ENCODE measurements around the gene TNNT3. TPM values are rescaled to one million over a fixed set of nuclear protein-coding genes. Genes with fewer than 3 reads are reported as not detected.

The TNNT3 gene
- total RNA-seq, 1 donor from 2014 or later: not detected

DNA sequence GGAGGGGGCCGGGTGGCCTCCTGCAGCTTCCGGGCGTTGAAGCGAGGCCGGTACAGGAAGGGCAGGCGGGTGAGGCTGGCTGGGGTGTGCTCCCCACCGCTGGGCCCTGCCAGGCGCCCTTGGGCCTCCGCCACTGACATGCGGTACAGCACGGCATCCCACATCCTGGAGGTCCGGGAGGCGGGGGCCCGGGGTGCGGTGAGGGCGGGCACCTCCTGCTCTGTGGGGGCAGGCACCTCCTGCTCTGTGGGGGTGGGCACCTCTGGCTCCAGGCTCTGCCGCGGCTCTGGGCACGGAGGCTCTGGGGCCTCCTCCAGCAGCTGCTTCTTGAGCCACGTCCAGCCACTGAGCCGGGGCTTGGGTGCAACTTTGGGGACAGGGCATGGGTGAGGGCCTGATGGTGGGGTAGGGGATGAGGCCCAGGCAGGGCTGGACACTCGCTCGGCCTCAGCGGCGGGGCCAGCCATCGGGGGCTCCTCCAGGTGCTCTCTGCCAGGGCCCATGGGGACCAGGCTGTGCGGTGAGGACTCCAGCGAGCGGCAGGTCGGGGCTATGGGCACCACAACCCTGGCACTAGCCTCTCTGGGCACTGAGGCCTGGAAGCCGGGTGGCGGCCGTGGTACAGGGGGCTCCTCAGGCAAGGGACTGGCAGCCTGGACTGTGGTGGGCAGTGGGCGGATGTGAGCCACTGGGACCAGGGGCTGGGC lies 30.1 kb upstream of the TNNT3 start:
- Mint-ChIP-seq H3K4me3 (ENCODE audit: low read depth) (no peak overlapping the region), H3K9me3 (ENCODE audit: low read depth) (no peaks in the 10 kb centered on the region), H3K36me3 (ENCODE audit: insufficient read depth) (no peaks in the 10 kb centered on the region), H3K27me3 (peaks cover 20% of the 10 kb centered on the region), H3K4me1 (ENCODE audit: low read depth) (no peaks in the 10 kb centered on the region), H3K27ac (no peak overlapping the region)
- no peak for DNase-seq (ENCODE audit: low spot score, unreplicated experiment)
- TF ChIP-seq, protein P1, sequence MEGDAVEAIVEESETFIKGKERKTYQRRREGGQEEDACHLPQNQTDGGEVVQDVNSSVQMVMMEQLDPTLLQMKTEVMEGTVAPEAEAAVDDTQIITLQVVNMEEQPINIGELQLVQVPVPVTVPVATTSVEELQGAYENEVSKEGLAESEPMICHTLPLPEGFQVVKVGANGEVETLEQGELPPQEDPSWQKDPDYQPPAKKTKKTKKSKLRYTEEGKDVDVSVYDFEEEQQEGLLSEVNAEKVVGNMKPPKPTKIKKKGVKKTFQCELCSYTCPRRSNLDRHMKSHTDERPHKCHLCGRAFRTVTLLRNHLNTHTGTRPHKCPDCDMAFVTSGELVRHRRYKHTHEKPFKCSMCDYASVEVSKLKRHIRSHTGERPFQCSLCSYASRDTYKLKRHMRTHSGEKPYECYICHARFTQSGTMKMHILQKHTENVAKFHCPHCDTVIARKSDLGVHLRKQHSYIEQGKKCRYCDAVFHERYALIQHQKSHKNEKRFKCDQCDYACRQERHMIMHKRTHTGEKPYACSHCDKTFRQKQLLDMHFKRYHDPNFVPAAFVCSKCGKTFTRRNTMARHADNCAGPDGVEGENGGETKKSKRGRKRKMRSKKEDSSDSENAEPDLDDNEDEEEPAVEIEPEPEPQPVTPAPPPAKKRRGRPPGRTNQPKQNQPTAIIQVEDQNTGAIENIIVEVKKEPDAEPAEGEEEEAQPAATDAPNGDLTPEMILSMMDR (IDR thresholded peaks at IDR 0.05; ENCODE audit: unreplicated experiment): no peak

DNA sequence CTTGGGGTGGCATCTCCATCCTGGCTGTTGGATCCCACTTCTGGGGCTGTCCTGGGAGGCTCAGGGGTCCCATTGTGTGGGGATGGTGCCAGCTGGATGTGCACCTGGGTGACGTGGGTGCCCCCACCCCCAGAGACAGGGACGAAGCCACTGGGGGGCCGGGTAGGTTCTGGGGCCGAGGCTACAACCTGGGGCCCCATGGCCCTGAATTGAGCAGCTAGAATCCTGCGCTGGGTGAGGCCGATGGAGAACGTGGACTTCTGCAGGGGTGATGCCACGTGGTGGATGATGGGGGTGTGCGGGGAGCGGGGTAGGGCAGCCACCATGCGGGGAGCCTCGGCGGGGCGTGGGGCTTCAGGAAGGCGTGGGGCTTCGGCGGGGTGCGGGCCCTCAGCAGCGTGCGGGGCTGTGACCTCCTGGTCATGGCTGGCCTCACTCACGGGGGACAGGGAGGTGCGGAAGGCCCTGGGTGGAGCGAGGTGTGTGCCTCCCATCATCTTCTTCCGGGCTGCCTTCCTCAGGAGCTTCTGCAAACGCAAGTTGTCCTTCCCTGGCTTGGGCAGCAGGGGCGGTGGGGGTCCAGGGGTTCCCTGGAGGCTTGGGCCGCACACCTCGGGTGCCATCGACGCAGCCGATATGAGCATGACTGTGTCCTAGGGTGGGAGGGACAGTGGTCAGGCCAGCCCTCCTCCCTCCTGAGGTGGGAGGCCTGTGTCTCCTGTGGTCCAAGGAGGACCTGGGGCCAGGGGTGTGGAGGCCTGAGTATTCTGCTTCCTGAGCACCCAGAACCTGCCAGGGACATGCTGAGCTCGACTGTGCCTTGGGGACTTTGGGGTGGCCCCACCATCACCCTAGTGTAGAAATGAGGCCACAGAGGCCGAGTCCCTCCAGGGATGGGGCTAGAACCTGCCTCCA lies 29.3 kb upstream of the TNNT3 start:
- TF ChIP-seq, protein P1 (IDR thresholded peaks at IDR 0.05; ENCODE audit: unreplicated experiment): no peak
- H3K36me3 Mint-ChIP-seq (ENCODE audit: insufficient read depth): no peaks in the 10 kb centered on the region
- H3K9me3 Mint-ChIP-seq (ENCODE audit: low read depth): no peaks in the 10 kb centered on the region
- no peak overlapping the region for H3K27ac Mint-ChIP-seq
- no peaks in the 10 kb centered on the region for H3K4me1 Mint-ChIP-seq (ENCODE audit: low read depth)
- no peak for DNase-seq (ENCODE audit: low spot score, unreplicated experiment)
- no peak overlapping the region for H3K4me3 Mint-ChIP-seq (ENCODE audit: low read depth)
- H3K27me3 Mint-ChIP-seq: peaks cover 20% of the 10 kb centered on the region

DNA sequence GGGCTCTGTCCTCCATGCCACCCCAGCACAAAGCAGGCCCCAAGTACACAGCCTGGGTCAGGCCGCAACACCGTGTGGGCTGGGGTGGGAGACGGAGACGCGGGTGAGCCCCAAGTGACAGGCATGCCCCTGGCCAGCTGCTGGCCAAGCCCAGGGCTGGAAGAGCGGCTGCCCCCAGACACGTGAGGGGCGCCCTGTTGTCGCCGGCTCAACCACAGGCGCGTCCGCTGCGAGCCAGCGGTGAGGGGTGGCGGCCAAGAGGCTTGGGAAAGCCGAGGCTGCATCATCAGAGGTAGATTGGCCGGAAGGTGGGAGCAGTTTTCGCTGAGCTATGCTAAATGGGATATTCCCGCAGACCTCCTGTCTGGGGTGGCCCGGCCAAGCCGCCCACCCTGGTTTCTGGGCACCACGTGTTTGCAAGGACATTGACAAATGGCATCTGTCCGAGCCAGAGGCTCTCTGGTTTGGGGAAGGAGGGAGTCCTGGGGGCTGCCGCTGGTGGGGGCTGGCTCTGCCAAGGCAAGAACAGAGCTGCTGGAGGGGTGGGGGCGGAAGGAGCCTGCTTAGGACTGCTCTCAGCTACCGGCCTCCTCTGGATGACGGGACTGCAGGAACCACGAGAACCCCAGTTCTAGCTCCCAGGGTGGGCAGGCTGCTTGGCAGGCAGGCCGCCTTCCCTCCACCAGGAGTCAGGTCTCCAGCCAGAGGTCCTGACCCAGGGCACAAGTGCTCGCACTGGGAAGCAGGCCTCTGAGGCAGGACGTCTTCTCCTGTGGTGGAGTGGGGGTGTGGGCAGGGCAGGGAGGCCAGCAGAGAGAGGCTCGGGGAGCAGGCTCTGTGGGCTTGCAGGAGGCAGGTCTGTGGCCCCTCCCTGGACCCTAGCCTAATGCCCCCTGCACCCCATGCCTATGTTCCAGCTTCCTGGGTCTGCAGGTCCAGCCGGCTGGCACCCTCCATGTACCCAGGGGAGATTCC lies 28.4 kb upstream of the TNNT3 start:
- no peaks in the 10 kb centered on the region for H3K9me3 Mint-ChIP-seq (ENCODE audit: low read depth)
- H3K36me3 Mint-ChIP-seq (ENCODE audit: insufficient read depth): no peaks in the 10 kb centered on the region
- no peak overlapping the region for H3K27ac Mint-ChIP-seq
- peaks cover 1% of the 10 kb centered on the region for H3K4me1 Mint-ChIP-seq (ENCODE audit: low read depth)
- peaks cover 26% of the 10 kb centered on the region for H3K27me3 Mint-ChIP-seq
- no peak for DNase-seq (ENCODE audit: low spot score, unreplicated experiment)
- no peak overlapping the region for H3K4me3 Mint-ChIP-seq (ENCODE audit: low read depth)
- TF ChIP-seq, protein P1 (IDR thresholded peaks at IDR 0.05; ENCODE audit: unreplicated experiment): no peak

DNA sequence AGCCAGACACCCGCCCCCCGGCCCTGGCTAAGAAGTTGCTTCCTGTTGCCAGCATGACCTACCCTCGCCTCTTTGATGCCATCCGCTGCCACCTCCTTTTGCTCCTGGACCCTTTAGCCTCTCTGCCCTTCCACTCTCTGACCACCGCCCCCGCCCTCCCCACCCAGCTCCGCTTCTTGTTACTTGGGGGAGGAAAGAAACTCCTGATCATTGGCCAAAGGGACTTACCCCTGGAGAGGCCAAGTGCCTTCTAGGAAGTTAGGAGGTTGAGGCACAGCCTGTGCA lies 27.7 kb upstream of the TNNT3 start, which contains the start of gene PRR33:
Gene PRR33, minus strand, starts transcription at position 65 of the 285 bp plus-strand sequence. CDS start 1,311 bp downstream, outside the sequence.
- no peaks in the 10 kb centered on the region for H3K36me3 Mint-ChIP-seq (ENCODE audit: insufficient read depth)
- peaks cover 26% of the 10 kb centered on the region for H3K27me3 Mint-ChIP-seq
- H3K9me3 Mint-ChIP-seq (ENCODE audit: low read depth): no peaks in the 10 kb centered on the region
- peaks cover 6% of the 10 kb centered on the region for H3K4me1 Mint-ChIP-seq (ENCODE audit: low read depth)
- TF ChIP-seq, protein P1 (IDR thresholded peaks at IDR 0.05; ENCODE audit: unreplicated experiment): no peak
- no peak for DNase-seq (ENCODE audit: low spot score, unreplicated experiment)
- H3K27ac Mint-ChIP-seq: no peak within 1 kb of the TSS
- no peak within 1 kb of the TSS for H3K4me3 Mint-ChIP-seq (ENCODE audit: low read depth)

Measured in progenitor cell of endocrine pancreas (in vitro differentiated cells).